ENCODE results near the gene GABBR2. TPM values are rescaled to one million over a fixed set of nuclear protein-coding genes. Genes with fewer than 3 reads are reported as not detected.

The GABBR2 gene
- total and polyA plus RNA-seq, 7 experiments from 2014 or later = not detected

DNA sequence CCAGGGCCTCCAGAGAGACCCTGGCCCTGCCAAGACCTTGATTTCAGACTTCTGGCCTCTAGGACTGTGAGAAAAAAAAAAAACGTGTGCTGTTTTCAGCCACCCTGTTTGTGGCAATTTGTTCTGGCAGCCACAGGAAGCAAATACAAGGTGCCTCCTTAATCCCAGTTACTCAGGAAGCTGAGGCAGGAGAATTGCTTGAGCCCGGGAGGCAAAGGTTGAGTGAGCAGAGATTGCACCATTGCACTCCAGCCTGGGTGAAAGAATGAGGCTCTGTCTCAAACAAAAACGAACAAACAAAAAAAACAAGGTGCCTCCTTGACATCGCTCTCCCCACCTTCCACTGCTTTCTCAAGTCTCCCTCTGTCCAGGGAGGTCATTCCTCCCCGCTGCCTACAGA is 98.0 kb downstream of the GABBR2 start:
- CTCF ChIA-PET = no interaction called here
- Mint-ChIP-seq H3K27ac (no peak overlapping the region), H3K4me1 (no peaks in the 10 kb centered on the region), H3K27me3 (peaks cover 5 to 26% (median 15%) of the 10 kb centered on the region in 5 donors), H3K36me3 (no peaks in the 10 kb centered on the region), H3K4me3 (no peak overlapping the region), H3K9me3 (no peaks in the 10 kb centered on the region)
- Histone ChIP-seq H3K4me1 (ENCODE audit: control insufficient read depth in 2 of 2, insufficient read depth in 2 of 2, low read length in 2 of 2) (no peaks in the 10 kb centered on the region), H3K36me3 (ENCODE audit: control insufficient read depth in 2 of 3, insufficient read depth in 3 of 3, low read length in 3 of 3) (no peaks in the 10 kb centered on the region), H3K4me3 (ENCODE audit: low read length) (no peak overlapping the region), H3K27me3 (ENCODE audit: control insufficient read depth in 2 of 2, insufficient read depth in 2 of 2, low read length in 2 of 2) (no peaks in the 10 kb centered on the region), H3K9me3 (ENCODE audit: control insufficient read depth in 2 of 3, low read length in 3 of 3) (no peaks in the 10 kb centered on the region), H3K27ac (ENCODE audit: low read depth, low read length) (no peak overlapping the region)
- intact Hi-C loops (cut with micrococcal nuclease) = no loop called here
- DNase-seq = no peak
- POLR2A ChIA-PET = no interaction called here
- no peak for ATAC-seq

DNA sequence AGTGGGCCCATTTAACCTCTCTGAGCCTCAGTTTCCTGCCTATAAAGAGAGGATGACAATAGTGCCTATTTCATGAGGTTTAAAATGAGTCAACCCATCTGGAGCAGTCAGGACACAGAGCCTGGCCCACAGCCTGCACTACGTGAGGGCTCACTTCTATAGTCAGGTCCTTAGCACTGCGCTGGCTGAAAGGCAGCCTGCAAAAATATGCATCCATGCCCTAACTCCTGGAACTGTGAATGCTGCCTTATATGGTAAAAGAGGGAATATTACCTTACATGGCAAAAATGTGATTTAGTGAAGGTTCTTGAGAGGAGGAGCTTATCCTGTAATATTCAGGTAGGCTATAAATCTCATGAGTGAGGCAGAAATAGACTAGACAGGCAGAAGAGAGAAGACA is 98.5 kb downstream of the GABBR2 start:
- no peaks in the 10 kb centered on the region for H3K9me3 ChIP-seq (ENCODE audit: control insufficient read depth in 2 of 3, low read length in 3 of 3)
- Mint-ChIP-seq H3K27me3 (peaks cover 5 to 22% (median 15%) of the 10 kb centered on the region in 5 donors), H3K36me3 (no peaks in the 10 kb centered on the region), H3K27ac (no peak overlapping the region), H3K9me3 (no peaks in the 10 kb centered on the region), H3K4me1 (no peaks in the 10 kb centered on the region), H3K4me3 (no peak overlapping the region)
- ATAC-seq (no peak), DNase-seq (no peak)
- ChIA-PET POLR2A (no interaction called here), CTCF (no interaction called here)
- no peak overlapping the region for H3K27ac ChIP-seq (ENCODE audit: low read depth, low read length)
- intact Hi-C loops (cut with micrococcal nuclease) = no loop called here
- no peaks in the 10 kb centered on the region for H3K36me3 ChIP-seq (ENCODE audit: control insufficient read depth in 2 of 3, insufficient read depth in 3 of 3, low read length in 3 of 3)
- no peaks in the 10 kb centered on the region for H3K4me1 ChIP-seq (ENCODE audit: control insufficient read depth in 2 of 2, insufficient read depth in 2 of 2, low read length in 2 of 2)
- H3K27me3 ChIP-seq (ENCODE audit: control insufficient read depth in 2 of 2, insufficient read depth in 2 of 2, low read length in 2 of 2) = no peaks in the 10 kb centered on the region
- no peak overlapping the region for H3K4me3 ChIP-seq (ENCODE audit: low read length)

DNA sequence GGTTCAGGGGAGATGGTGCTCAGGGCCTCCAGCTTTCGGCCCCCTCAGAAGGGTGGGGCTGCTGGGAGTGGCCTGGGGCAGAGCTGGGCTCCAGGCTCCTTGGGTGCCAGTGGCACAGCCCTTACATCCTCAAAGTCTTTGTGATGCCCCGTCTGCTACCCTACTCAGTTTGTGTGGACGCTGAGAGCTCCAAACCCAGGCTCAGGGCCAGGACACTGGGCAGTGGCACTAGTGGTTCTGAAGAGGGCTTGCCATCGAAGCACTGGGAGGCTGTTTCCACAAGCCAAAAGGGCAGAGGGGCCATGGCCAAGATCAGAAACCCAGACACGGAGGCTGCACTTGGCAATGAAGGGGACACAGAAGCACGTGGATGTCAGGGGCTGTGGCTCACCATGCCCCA is 99.1 kb downstream of the GABBR2 start:
- H3K4me1 ChIP-seq (ENCODE audit: control insufficient read depth in 2 of 2, insufficient read depth in 2 of 2, low read length in 2 of 2) = no peaks in the 10 kb centered on the region
- ChIA-PET POLR2A (no interaction called here), CTCF (no interaction called here)
- no peak overlapping the region for H3K4me3 Mint-ChIP-seq
- peaks cover 5 to 22% (median 15%) of the 10 kb centered on the region in 5 donors for H3K27me3 Mint-ChIP-seq
- no peak for DNase-seq
- H3K9me3 ChIP-seq (ENCODE audit: control insufficient read depth in 2 of 3, low read length in 3 of 3) = no peaks in the 10 kb centered on the region
- H3K9me3 Mint-ChIP-seq = no peaks in the 10 kb centered on the region
- H3K4me3 ChIP-seq (ENCODE audit: low read length) = no peak overlapping the region
- no peaks in the 10 kb centered on the region for H3K36me3 Mint-ChIP-seq
- H3K36me3 ChIP-seq (ENCODE audit: control insufficient read depth in 2 of 3, insufficient read depth in 3 of 3, low read length in 3 of 3) = no peaks in the 10 kb centered on the region
- no peak for ATAC-seq
- no peaks in the 10 kb centered on the region for H3K4me1 Mint-ChIP-seq
- H3K27me3 ChIP-seq (ENCODE audit: control insufficient read depth in 2 of 2, insufficient read depth in 2 of 2, low read length in 2 of 2) = no peaks in the 10 kb centered on the region
- intact Hi-C loops (cut with micrococcal nuclease) = no loop called here
- no peak overlapping the region for H3K27ac Mint-ChIP-seq
- H3K27ac ChIP-seq (ENCODE audit: low read depth, low read length) = no peak overlapping the region

DNA sequence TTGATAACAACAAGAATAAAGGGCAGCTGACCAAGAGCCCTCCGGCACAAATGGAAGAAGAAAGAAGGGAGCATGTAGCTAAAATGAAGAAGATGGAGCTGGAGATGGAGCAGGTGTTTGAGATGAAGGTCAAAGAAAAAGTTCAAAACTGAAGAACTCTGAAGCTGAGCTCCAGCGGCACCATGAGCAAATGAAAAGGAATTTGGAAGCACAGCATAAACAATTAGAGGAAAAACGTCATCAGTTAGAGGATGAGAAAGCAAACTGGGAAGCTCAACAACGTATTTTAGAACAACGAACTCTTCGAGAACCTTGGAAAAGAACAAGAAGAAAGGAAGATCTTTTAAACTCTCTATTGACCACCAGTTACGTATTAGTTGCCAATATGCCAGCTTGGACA is 100.9 kb downstream of the GABBR2 start:
- Histone ChIP-seq H3K27ac (ENCODE audit: low read depth, low read length) (no peak overlapping the region), H3K27me3 (ENCODE audit: control insufficient read depth in 2 of 2, insufficient read depth in 2 of 2, low read length in 2 of 2) (no peaks in the 10 kb centered on the region), H3K9me3 (ENCODE audit: control insufficient read depth in 2 of 3, low read length in 3 of 3) (no peaks in the 10 kb centered on the region), H3K36me3 (ENCODE audit: control insufficient read depth in 2 of 3, insufficient read depth in 3 of 3, low read length in 3 of 3) (no peaks in the 10 kb centered on the region), H3K4me3 (ENCODE audit: low read length) (no peak overlapping the region), H3K4me1 (ENCODE audit: control insufficient read depth in 2 of 2, insufficient read depth in 2 of 2, low read length in 2 of 2) (no peaks in the 10 kb centered on the region)
- no peak for DNase-seq
- H3K27me3 Mint-ChIP-seq = peaks cover 5 to 19% (median 14%) of the 10 kb centered on the region in 5 donors
- H3K27ac Mint-ChIP-seq = no peak overlapping the region
- POLR2A ChIA-PET = no interaction called here
- no peaks in the 10 kb centered on the region for H3K4me1 Mint-ChIP-seq
- no peak overlapping the region for H3K4me3 Mint-ChIP-seq
- no peaks in the 10 kb centered on the region for H3K9me3 Mint-ChIP-seq
- intact Hi-C loops (cut with micrococcal nuclease) = no loop called here
- H3K36me3 Mint-ChIP-seq = no peaks in the 10 kb centered on the region
- no peak for ATAC-seq
- CTCF ChIA-PET = no interaction called here

DNA sequence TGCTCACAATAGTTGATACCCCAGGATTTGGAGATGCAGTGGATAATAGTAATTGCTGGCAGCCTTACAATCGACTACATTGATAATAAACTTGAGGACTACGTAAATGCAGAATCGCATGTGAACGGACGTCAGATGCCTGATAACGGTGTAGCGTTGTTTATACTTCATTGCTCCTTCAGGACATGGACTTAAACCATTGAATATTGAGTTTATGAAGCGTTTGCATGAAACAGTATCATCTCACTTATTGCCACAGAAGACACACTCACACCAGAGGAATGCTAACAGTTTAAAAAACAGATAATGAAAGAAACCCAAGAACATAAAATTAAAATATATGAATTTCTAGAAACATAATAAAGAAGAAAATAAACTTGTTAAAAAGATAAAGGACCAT is 101.6 kb downstream of the GABBR2 start:
- H3K27ac Mint-ChIP-seq = no peak overlapping the region
- Histone ChIP-seq H3K4me1 (ENCODE audit: control insufficient read depth in 2 of 2, insufficient read depth in 2 of 2, low read length in 2 of 2) (no peaks in the 10 kb centered on the region), H3K4me3 (ENCODE audit: low read length) (no peak overlapping the region), H3K27ac (ENCODE audit: low read depth, low read length) (no peak overlapping the region), H3K36me3 (ENCODE audit: control insufficient read depth in 2 of 3, insufficient read depth in 3 of 3, low read length in 3 of 3) (no peaks in the 10 kb centered on the region), H3K27me3 (ENCODE audit: control insufficient read depth in 2 of 2, insufficient read depth in 2 of 2, low read length in 2 of 2) (no peaks in the 10 kb centered on the region), H3K9me3 (ENCODE audit: control insufficient read depth in 2 of 3, low read length in 3 of 3) (no peaks in the 10 kb centered on the region)
- ATAC-seq = no peak
- no peak overlapping the region for H3K4me3 Mint-ChIP-seq
- DNase-seq = no peak
- ChIA-PET POLR2A (no interaction called here), CTCF (no interaction called here)
- no peaks in the 10 kb centered on the region for H3K36me3 Mint-ChIP-seq
- intact Hi-C loops (cut with micrococcal nuclease) = no loop called here
- no peaks in the 10 kb centered on the region for H3K4me1 Mint-ChIP-seq
- H3K9me3 Mint-ChIP-seq = no peaks in the 10 kb centered on the region
- H3K27me3 Mint-ChIP-seq = peaks cover 5 to 22% (median 14%) of the 10 kb centered on the region in 5 donors

- CTCF ChIA-PET = no interaction called here
These were observed 102.0 kb downstream of the GABBR2 start for GRCh38 chr9:98606730-98607129.

DNA sequence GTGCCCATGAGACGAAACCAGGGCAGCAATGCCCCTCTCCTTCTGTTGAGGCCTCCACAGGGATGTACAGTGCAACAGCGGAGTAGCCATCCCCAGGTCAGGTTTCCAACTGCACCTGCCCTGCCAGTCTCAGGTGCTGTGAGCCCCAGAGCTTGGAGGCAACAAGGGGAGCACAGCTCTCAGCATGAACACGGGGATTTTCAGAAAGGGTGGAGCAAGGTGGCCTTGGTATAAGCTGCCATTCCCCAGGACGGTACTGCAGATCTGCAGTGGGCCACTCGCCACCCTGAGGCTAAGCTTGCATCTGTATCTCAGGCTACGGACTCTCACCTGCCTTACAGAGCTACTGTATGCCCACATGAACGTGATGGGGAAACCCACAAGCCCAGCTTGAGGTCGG is 103.6 kb downstream of the GABBR2 start:
- H3K27me3 ChIP-seq (ENCODE audit: control insufficient read depth in 2 of 2, insufficient read depth in 2 of 2, low read length in 2 of 2) = no peaks in the 10 kb centered on the region
- no peaks in the 10 kb centered on the region for H3K4me1 Mint-ChIP-seq
- no peaks in the 10 kb centered on the region for H3K36me3 Mint-ChIP-seq
- POLR2A ChIA-PET = no interaction called here
- no peak overlapping the region for H3K27ac Mint-ChIP-seq
- CTCF ChIA-PET = no interaction called here
- H3K4me1 ChIP-seq (ENCODE audit: control insufficient read depth in 2 of 2, insufficient read depth in 2 of 2, low read length in 2 of 2) = no peaks in the 10 kb centered on the region
- H3K36me3 ChIP-seq (ENCODE audit: control insufficient read depth in 2 of 3, insufficient read depth in 3 of 3, low read length in 3 of 3) = no peaks in the 10 kb centered on the region
- no peak for ATAC-seq
- peaks cover 4 to 18% (median 9%) of the 10 kb centered on the region in 5 donors for H3K27me3 Mint-ChIP-seq
- no peak overlapping the region for H3K4me3 Mint-ChIP-seq
- no peak overlapping the region for H3K27ac ChIP-seq (ENCODE audit: low read depth, low read length)
- intact Hi-C loops (cut with micrococcal nuclease) = no loop called here
- no peaks in the 10 kb centered on the region for H3K9me3 ChIP-seq (ENCODE audit: control insufficient read depth in 2 of 3, low read length in 3 of 3)
- no peak overlapping the region for H3K4me3 ChIP-seq (ENCODE audit: low read length)
- no peaks in the 10 kb centered on the region for H3K9me3 Mint-ChIP-seq
- DNase-seq = no peak

More at GRCh38 chr9:98606730-98607129, 102.0 kb downstream of the GABBR2 start:
- Histone ChIP-seq H3K36me3 (ENCODE audit: control insufficient read depth in 2 of 3, insufficient read depth in 3 of 3, low read length in 3 of 3) (no peaks in the 10 kb centered on the region), H3K4me3 (ENCODE audit: low read length) (no peak overlapping the region), H3K27ac (ENCODE audit: low read depth, low read length) (no peak overlapping the region), H3K27me3 (ENCODE audit: control insufficient read depth in 2 of 2, insufficient read depth in 2 of 2, low read length in 2 of 2) (no peaks in the 10 kb centered on the region), H3K4me1 (ENCODE audit: control insufficient read depth in 2 of 2, insufficient read depth in 2 of 2, low read length in 2 of 2) (no peaks in the 10 kb centered on the region), H3K9me3 (ENCODE audit: control insufficient read depth in 2 of 3, low read length in 3 of 3) (no peaks in the 10 kb centered on the region)
- DNase-seq = no peak
- intact Hi-C loops (cut with micrococcal nuclease) = no loop called here
- Mint-ChIP-seq H3K4me1 (no peaks in the 10 kb centered on the region), H3K27ac (no peak overlapping the region), H3K36me3 (no peaks in the 10 kb centered on the region), H3K4me3 (no peak overlapping the region), H3K27me3 (peaks cover 5 to 22% (median 14%) of the 10 kb centered on the region in 5 donors), H3K9me3 (no peaks in the 10 kb centered on the region)
- ATAC-seq = no peak
- POLR2A ChIA-PET = no interaction called here

Data from naive thymus-derived CD4-positive, alpha-beta T cell (primary cell).